ENCODE data around the gene CREM.

Gene CREM

DNA sequence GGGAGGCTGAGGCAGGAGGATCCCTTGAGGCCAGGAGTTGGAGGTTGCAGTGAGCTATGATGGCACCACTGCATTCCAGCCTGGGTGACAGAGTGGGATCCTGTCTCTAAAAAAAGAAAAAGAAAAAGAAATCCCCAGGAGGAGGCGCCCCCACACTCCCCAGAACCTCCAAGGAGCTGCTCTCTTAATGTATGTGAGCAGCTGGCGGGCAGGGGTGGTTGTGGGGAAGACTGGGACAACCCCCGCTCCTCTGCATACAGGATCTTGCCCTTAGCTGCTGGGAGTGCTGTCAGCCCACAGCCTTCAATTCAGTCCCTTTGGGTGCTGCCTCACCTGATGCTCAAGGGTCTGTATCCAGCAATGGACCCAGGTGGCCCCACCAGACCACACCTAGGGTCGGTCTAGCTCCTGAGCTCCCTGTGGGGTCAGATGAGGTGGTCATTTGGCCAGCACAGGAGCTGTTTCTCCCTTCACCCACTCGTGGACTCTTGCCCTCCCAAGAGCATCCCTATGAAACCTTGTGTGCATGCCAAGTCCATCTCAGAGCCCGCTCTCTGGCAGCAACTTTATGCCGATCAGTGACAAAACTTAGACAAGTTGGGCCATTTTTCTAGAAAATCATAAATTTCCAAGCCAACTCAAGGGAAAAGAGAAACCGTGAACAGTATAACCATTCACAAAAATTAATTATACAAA, 97.5 kb downstream of the CREM start:
- H3K27me3 Mint-ChIP-seq: peaks cover 16% of the 10 kb centered on the region
- no peaks in the 10 kb centered on the region for H3K36me3 Mint-ChIP-seq
- H3K9me3 Mint-ChIP-seq: no peaks in the 10 kb centered on the region
- no peak overlapping the region for H3K27ac Mint-ChIP-seq
- peaks cover 6% of the 10 kb centered on the region for H3K4me1 Mint-ChIP-seq
- no peak overlapping the region for H3K4me3 Mint-ChIP-seq
- no peak for DNase-seq
- CTCF ChIA-PET: interaction anchor here (1.3 to 3.1 kb wide), 5 partner anchors 13 to 107 kb away, joined by 3 to 12 read pairs (median 4); no protein-coding TSS in a partner anchor

DNA sequence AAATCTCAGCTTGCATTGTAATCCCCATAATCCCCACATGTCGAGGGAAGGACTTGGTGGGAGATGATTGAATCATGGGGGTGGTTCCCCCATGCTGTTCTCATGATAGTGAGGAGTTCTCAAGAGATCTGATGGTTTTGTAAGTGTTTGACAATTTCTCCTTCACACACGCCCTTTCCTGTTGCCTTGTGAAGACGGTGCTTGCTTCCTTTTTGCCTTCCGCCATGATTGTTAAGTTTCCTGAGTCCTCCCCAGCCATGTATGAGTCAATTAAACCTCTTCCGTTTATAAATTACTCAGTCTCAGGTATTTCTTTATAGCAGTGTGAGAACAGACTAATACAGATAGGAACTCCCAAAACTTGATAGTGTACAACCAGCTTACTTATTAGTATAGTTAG, 98.6 kb downstream of the CREM start:
- Mint-ChIP-seq H3K4me3 (no peak overlapping the region), H3K27me3 (peaks cover 13% of the 10 kb centered on the region), H3K36me3 (no peaks in the 10 kb centered on the region), H3K27ac (no peak overlapping the region), H3K4me1 (peaks cover 3% of the 10 kb centered on the region), H3K9me3 (no peaks in the 10 kb centered on the region)
- no peak for DNase-seq
- CTCF ChIA-PET: interaction anchor here (1.3 to 3.1 kb wide), 4 partner anchors 14 to 108 kb away, joined by 3 to 12 read pairs (median 4); no protein-coding TSS in a partner anchor

DNA sequence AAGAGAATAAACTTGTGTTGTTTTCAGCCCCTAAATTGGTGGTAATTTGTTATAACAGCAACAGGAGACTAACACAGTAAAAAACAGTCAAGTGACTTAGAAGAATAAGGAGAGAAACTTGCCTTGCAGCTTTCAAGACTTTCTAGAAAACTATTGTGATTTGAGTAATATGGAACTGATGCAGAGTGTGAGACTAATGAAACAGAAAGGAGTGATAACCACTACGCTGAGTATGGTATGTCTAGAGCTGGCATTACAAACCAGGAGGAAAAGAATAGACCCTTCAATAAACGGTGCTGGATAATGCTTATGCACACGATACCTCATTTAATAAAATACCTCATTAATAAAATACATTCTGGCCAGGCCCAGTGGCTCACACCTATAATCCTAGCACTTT, 99.9 kb downstream of the CREM start:
- DNase-seq: no peak
- H3K27me3 Mint-ChIP-seq: peaks cover 12% of the 10 kb centered on the region
- CTCF ChIA-PET: no interaction called here
- H3K9me3 Mint-ChIP-seq: no peaks in the 10 kb centered on the region
- H3K4me1 Mint-ChIP-seq: peaks cover 3% of the 10 kb centered on the region
- no peak overlapping the region for H3K4me3 Mint-ChIP-seq
- no peak overlapping the region for H3K27ac Mint-ChIP-seq
- H3K36me3 Mint-ChIP-seq: no peaks in the 10 kb centered on the region

DNA sequence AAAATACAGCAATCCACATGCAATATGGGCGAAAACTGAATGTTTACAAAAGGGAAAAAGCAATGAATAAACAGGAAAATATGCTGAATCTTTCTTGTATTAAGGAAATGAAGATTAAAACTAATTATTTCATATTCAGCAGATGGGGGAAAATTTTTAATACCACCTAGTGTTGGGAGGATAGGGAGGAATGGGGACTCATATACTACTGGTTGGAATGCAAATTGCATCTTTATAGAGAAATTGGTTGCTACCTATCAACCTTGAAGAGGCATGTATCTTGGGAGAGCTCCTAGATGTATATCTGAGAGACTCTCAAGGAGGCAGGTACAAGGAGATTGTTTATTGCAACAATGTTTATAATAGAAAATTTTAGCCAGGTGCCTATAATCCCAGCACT, 101.4 kb downstream of the CREM start:
- no peak overlapping the region for H3K27ac Mint-ChIP-seq
- H3K27me3 Mint-ChIP-seq: peaks cover 12% of the 10 kb centered on the region
- no peak overlapping the region for H3K4me3 Mint-ChIP-seq
- no peak for DNase-seq
- H3K9me3 Mint-ChIP-seq: no peaks in the 10 kb centered on the region
- no peaks in the 10 kb centered on the region for H3K36me3 Mint-ChIP-seq
- peaks cover 3% of the 10 kb centered on the region for H3K4me1 Mint-ChIP-seq
- CTCF ChIA-PET: interaction anchor here (1.1 kb wide), 1 partner anchor 12 kb away, joined by 5 read pairs; no protein-coding TSS in a partner anchor

DNA sequence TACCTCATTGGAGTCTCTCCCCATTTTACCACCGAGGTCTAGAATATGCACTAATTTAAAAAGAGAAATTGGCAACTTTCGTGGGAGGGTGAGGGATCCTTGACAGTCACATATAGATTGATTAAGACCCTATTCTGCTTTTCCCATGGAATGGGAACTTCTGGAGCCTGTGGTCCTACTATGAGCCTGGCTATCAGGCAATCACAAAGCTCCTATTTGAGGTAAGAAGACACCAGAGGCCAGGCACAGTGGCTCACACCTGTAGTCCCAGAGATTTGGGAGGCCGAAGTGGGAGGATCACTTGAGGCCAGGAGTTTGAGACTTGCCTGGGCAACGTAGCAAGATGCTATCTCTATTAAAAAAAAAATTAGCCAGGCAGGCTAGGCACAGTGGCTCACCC, 105.0 kb downstream of the CREM start:
- H3K27ac Mint-ChIP-seq: no peak overlapping the region
- H3K27me3 Mint-ChIP-seq: no peaks in the 10 kb centered on the region

DNA sequence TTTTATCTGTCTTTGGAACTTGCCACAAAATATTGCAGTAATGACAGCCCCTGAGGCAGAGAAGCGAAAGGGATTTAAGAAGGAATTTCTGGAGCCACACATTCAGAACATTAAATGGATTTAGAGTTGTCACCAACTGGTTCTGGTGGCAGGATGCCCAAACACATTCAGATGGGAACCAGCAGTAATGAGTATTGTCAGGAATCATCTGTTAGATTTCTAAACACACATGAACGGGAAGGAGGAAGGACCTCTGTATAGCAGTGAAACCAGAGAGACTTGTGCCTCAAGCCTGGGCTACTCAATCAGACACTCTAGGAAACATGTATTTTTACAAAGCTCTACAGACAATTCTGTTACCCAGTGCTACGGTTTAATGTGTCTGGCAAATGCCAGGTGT, 105.9 kb downstream of the CREM start:
- H3K27me3 Mint-ChIP-seq: no peaks in the 10 kb centered on the region
- H3K4me3 Mint-ChIP-seq: no peak overlapping the region
- H3K9me3 Mint-ChIP-seq: no peaks in the 10 kb centered on the region
- H3K36me3 Mint-ChIP-seq: no peaks in the 10 kb centered on the region
- no peak for DNase-seq
- H3K4me1 Mint-ChIP-seq: no peaks in the 10 kb centered on the region
- CTCF ChIA-PET: no interaction called here
- H3K27ac Mint-ChIP-seq: no peak overlapping the region

More for the DNA sequence above, 105.0 kb downstream of the CREM start:
- no peaks in the 10 kb centered on the region for H3K4me1 Mint-ChIP-seq
- H3K36me3 Mint-ChIP-seq: no peaks in the 10 kb centered on the region
- H3K4me3 Mint-ChIP-seq: no peak overlapping the region
- CTCF ChIA-PET: no interaction called here
- no peak for DNase-seq
- no peaks in the 10 kb centered on the region for H3K9me3 Mint-ChIP-seq

DNA sequence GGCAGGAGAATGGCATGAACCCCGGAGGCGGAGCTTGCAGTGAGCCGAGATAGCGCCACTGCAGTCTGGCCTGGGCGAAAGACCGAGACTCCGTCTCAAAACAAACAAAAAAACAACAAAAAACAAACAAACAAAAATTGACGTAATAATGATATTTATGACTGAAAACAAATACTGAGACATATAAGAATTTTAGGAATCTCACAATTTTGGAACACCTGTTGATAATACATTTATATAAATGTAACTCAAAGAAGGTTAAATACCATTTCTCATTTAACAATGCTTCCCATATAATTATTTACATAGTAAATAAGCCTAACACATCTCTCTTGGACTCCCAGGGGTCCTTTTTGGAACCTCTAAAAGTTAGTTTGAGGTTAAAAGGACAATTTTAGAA, 107.4 kb downstream of the CREM start:
- H3K4me3 Mint-ChIP-seq: no peak overlapping the region
- CTCF ChIA-PET: interaction anchor here (0.9 to 1.5 kb wide), 3 partner anchors 14 to 329 kb away, joined by 3 read pairs; no protein-coding TSS in a partner anchor
- H3K9me3 Mint-ChIP-seq: no peaks in the 10 kb centered on the region
- peaks cover 3% of the 10 kb centered on the region for H3K27me3 Mint-ChIP-seq
- no peak overlapping the region for H3K27ac Mint-ChIP-seq
- no peaks in the 10 kb centered on the region for H3K36me3 Mint-ChIP-seq
- H3K4me1 Mint-ChIP-seq: no peaks in the 10 kb centered on the region
- no peak for DNase-seq

DNA sequence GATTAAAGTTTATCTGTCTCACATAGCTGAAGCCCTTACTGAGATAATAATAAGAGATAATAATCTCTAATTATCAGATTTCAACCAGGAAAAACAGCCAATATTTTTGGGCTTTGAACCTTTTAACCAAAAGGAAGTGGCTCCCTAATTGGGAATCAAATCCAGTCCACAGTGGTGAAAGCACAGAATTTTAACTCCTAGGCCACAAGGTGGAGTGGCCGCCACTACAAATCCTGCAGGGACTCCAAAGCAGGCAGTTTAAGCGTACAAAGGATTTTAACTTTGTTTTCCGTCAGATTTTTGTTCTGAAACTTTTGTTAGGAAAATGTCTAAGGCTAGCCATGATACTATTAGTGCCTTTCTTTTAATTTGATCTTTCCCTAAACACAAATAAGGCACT, 110.1 kb downstream of the CREM start:
- CTCF ChIA-PET: no interaction called here
- DNase-seq: no peak
- no peak overlapping the region for H3K4me3 Mint-ChIP-seq
- H3K27me3 Mint-ChIP-seq: peaks cover 3% of the 10 kb centered on the region
- no peaks in the 10 kb centered on the region for H3K9me3 Mint-ChIP-seq
- no peak overlapping the region for H3K27ac Mint-ChIP-seq
- no peaks in the 10 kb centered on the region for H3K36me3 Mint-ChIP-seq
- H3K4me1 Mint-ChIP-seq: no peaks in the 10 kb centered on the region

DNA sequence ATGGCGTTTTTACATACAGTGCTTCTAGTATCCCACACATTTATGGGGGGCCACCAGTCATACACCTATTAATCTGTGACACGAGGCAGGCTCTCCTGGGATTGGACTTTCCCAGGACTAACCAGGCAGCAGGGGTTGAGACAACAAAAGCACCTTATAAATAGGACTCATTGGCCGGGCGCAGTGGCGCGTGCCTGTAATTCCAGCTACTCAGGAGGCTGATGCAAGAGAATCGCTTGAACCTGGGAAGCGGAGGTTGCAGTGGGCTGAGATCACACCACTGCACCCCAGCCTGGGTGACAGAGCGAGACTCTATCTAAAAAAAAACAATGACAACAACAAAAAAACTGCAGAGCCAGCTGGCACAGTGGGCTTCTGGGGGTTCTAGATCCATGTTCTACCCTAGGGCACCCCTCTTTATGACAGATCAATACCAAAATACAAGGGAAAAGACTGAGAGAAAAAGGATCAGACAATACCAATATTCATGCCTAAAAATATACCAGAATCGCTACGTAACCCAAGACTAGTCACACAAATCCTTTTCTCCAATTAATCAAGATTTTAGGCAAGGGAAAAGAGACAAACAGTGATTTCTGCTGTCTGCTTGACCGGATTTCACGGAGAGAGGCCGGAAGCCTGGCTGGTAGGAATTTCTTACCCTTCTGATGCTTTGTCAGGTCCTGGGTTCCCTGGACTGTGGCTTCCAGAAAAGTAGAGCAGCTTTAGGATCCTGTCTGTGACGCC, 111.3 kb downstream of the CREM start:
- Mint-ChIP-seq H3K36me3 (no peaks in the 10 kb centered on the region), H3K4me1 (no peaks in the 10 kb centered on the region), H3K4me3 (no peak overlapping the region), H3K9me3 (no peaks in the 10 kb centered on the region), H3K27ac (no peak overlapping the region), H3K27me3 (peaks cover 3% of the 10 kb centered on the region)
- DNase-seq: no peak
- CTCF ChIA-PET: interaction anchor here (2.6 kb wide), 1 partner anchor 117 kb away, joined by 11 read pairs; no protein-coding TSS in a partner anchor

DNA sequence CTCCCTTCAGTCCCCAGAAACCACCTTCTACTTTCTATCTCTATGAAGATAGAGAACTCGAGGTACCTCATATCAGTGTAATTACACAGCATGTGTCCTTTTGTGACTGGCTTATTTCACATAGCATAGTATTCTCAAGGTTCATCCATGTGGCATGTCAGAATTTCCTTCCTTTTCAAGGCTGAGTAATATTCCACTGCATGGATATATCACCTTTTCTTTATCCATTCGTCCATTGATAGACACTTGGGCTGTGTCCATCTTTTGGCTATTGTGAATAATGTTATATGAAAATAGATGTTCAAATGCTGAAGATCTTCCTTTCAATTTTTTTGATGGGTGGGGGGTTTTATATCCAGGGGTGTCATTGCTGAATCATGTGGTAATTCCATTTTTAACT, 117.9 kb downstream of the CREM start:
- no peak for DNase-seq
- Mint-ChIP-seq H3K36me3 (no peaks in the 10 kb centered on the region), H3K27ac (no peak overlapping the region), H3K4me1 (no peaks in the 10 kb centered on the region), H3K4me3 (no peak overlapping the region), H3K9me3 (no peaks in the 10 kb centered on the region), H3K27me3 (peaks cover 4% of the 10 kb centered on the region)
- CTCF ChIA-PET: no interaction called here

DNA sequence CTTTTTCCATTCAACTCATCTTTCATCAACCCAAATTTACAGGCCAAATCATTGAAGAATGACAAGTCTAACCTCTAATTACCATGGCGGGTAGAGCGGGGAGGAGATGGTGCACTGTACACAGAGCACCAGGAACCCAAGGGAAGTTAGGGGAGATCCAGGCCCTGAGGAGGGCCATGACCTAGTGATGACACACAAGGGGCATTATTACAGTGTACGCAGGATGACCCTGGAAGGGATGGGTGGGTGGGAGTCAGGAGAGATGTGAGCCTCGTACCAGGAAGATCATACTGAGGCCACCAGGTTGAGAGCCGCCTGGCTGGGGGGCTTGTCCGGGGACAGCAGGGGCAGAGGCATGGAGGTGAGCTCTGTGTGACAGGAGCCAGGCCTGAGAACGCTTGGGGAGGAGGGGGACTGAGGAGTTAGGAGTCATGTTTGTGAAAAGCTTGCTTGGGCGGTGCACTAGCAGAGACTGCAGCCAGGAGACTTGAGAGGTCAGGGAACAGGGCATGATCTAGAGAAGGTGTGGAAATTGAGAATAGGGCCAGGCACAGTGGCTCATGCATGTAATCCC, 120.2 kb downstream of the CREM start:
- Mint-ChIP-seq H3K27ac (no peak overlapping the region), H3K4me3 (no peak overlapping the region), H3K36me3 (no peaks in the 10 kb centered on the region), H3K9me3 (no peaks in the 10 kb centered on the region), H3K4me1 (no peaks in the 10 kb centered on the region), H3K27me3 (peaks cover 4% of the 10 kb centered on the region)
- CTCF ChIA-PET: interaction anchor here (0.5 to 0.6 kb wide), 2 partner anchors 28 to 130 kb away, joined by 3 to 4 read pairs; no protein-coding TSS in a partner anchor
- no peak for DNase-seq

DNA sequence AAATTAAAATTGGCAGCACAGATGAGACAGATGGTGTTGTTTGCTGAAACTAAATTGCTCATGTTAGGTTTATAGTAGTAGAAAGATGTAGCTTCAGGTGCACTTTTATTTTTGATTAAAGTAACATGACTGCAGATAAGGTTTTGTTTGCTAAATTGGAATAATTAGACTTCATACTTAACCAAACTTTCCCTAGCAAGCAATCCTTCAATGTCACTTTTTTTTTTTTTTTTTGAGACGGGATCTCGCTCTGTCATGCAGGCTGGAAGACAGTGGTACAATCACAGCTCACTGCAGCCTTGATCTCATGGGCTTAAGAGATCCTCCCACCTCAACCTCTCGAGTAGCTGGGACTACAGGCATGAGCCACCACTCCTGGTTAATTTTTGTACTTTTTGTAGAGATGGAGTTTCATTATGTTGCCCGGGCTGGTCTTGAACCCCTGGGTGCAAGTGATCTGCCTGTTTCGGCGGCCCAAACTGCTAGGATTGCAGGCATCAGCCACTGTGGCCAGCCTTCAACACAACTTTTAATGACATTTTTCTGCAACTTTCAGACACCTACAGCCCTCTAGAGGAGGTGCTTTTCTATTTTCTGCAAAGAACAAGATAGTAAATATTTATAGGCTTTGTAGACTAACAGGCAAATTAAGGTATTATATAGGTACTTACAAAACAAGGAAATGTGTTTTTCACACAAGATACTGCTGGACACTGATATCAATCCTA, 124.9 kb downstream of the CREM start:
- Mint-ChIP-seq H3K4me1 (no peaks in the 10 kb centered on the region), H3K9me3 (no peaks in the 10 kb centered on the region), H3K36me3 (no peaks in the 10 kb centered on the region), H3K27ac (no peak overlapping the region), H3K4me3 (no peak overlapping the region), H3K27me3 (peaks cover 4% of the 10 kb centered on the region)
- CTCF ChIA-PET: interaction anchor here (1.6 to 2.0 kb wide), 2 partner anchors 12 to 311 kb away, joined by 4 to 7 read pairs; no protein-coding TSS in a partner anchor
- DNase-seq: no peak

DNA sequence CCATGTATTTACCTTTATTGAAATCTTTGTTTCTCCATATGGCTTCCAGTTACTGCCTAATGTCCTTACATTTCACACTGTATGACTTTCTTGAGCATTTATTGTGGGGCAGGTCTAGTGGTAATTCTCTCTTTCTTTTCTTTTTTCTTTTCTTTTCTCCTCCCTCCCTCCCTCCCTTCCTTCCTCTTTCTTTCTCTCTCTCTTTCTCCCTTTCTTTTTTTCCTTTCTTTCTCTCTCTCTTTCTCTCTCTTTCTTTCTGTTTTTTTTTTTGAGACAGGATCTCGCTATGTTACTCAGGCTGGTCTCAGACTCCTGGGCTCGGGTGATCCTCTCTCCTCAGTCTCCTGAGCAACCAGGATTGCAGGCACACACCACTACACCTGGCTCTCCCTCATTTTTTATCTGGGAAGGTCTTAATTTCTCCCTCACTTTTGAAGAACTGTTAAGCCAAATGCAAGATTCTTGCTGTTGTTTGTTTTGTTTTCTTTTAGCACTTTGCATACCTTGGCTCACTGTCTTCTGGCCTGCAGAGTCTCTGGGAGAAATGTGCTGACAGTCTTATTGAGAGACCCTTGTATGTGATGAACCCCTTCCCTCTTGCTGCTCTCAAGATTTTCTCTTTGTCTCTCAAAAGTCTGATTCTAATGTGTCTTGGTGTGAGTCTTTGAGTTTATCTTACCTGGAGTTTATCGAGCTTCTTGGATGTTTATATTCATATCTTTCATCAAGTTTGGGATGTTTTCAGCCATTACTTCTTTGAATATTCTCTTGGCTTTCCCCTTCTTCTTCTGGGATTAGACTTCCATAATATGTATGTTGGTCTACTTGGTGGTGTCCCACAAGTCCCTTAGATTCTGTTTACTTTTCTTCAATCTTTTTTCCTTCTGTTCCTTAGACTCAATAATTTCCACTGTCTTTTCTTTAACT, 130.7 kb downstream of the CREM start:
- H3K4me3 Mint-ChIP-seq: no peak overlapping the region
- H3K27ac Mint-ChIP-seq: no peak overlapping the region
- no peaks in the 10 kb centered on the region for H3K36me3 Mint-ChIP-seq
- CTCF ChIA-PET: no interaction called here
- H3K4me1 Mint-ChIP-seq: no peaks in the 10 kb centered on the region
- DNase-seq: no peak
- peaks cover 7% of the 10 kb centered on the region for H3K9me3 Mint-ChIP-seq
- peaks cover 17% of the 10 kb centered on the region for H3K27me3 Mint-ChIP-seq

All from activated naive CD4-positive, alpha-beta T cell treated with anti-CD3 and anti-CD28 coated beads, Interleukin-2, amount 10 ng/mL, durations not matched to agents 7 days and 5 days (primary cell).